Breast epithelium (tissue), 3 donors: Measurements from ENCODE around the gene MAD1L1.

ENCODE experiments used
- CTCF ChIP-seq, 3 donors: fragments of 450-650 bp; IDR thresholded peaks; one replicate each; pipeline ENCODE4 v1.5.1; 2016 to 2017; ENCODE audit warnings: antibody characterized with exemption in 3 of 3, mild to moderate bottlenecking in 3 of 3, moderate library complexity in 3 of 3
- POLR2A ChIP-seq: fragments of 450-650 bp; IDR thresholded peaks from one replicate; pipeline ENCODE4 v1.6.1; 2016; ENCODE audit warnings: antibody characterized with exemption, mild to moderate bottlenecking, moderate library complexity
- POLR2AphosphoS5 ChIP-seq, 3 donors: sonication (generic); formaldehyde crosslinking; IDR thresholded peaks; one replicate each; pipeline ENCODE4 v1.6.1; 2017; ENCODE audit warnings: antibody characterized with exemption in 3 of 3

- TF ChIP-seq CTCF (IDR thresholded peaks at IDR 0.05) (no peak), POLR2AphosphoS5 (IDR thresholded peaks at IDR 0.05) (no peak), POLR2A (no peak)
Measured at GRCh38 chr7:1918881-1919525, 313.7 kb downstream of the MAD1L1 start.
